Activated naive CD8-positive, alpha-beta T cell treated with anti-CD3 and anti-CD28 coated beads for 36 hours (primary cell): ENCODE measurements around the gene PLEKHG7. TPM values are rescaled to one million over a fixed set of nuclear protein-coding genes. Genes with fewer than 3 reads are reported as not detected.
"Not testable (repeated sequence)": the region's sequence is repeated elsewhere in the genome, so short reads cannot be mapped to it uniquely, and the experiment has no call there.

Experiments
- DNase-seq: peaks from one replicate; pipeline ENCODE4 v3.0.0; 2021
- H3K27ac Mint-ChIP-seq: one replicate; pipeline ENCODE4 v1.8.0; 2022; ENCODE audit warnings: mild to moderate bottlenecking, moderate library complexity, mixed read lengths
- H3K27me3 Mint-ChIP-seq: one replicate; pipeline ENCODE4 v1.8.0; 2022; ENCODE audit warnings: mild to moderate bottlenecking, mixed read lengths
- H3K36me3 Mint-ChIP-seq: one replicate; pipeline ENCODE4 v1.8.0; 2021; ENCODE audit warnings: mild to moderate bottlenecking, mixed read lengths
- H3K4me1 Mint-ChIP-seq: one replicate; pipeline ENCODE4 v1.8.0; 2021; ENCODE audit warnings: mixed read lengths
- H3K4me3 Mint-ChIP-seq: one replicate; pipeline ENCODE4 v1.8.0; 2022; ENCODE audit warnings: mild to moderate bottlenecking, moderate library complexity, mixed read lengths
- H3K9me3 Mint-ChIP-seq: one replicate; pipeline ENCODE4 v1.8.0; 2022; ENCODE audit warnings: mixed read lengths
- total RNA-seq, 2 experiments: library from RNA; stranded (reverse); gene quantifications; one replicate each; pipeline ENCODE4 v1.2.3, GENCODE V29; 2021

The PLEKHG7 gene
- not detected for total RNA-seq

- H3K27ac Mint-ChIP-seq = peak within 1 kb of the TSS; percentile 10
- H3K4me1 Mint-ChIP-seq = peaks cover 26% of the 10 kb centered on the region
- peaks cover 2% of the 10 kb centered on the region for H3K9me3 Mint-ChIP-seq
- no peaks in the 10 kb centered on the region for H3K36me3 Mint-ChIP-seq
- H3K27me3 Mint-ChIP-seq = no peaks in the 10 kb centered on the region
- peak; percentile 16 for DNase-seq
- peak within 1 kb of the TSS; percentile 9 for H3K4me3 Mint-ChIP-seq
Measured at GRCh38 chr12:92702754-92703679, at the start of gene PLEKHG7. TSS of gene PLEKHG7 (plus strand) at chr12:92702989. CDS start at chr12:92706632, 3,643 bp downstream.

- not testable (repeated sequence) for H3K27me3 Mint-ChIP-seq, H3K4me3 Mint-ChIP-seq, H3K4me1 Mint-ChIP-seq, H3K36me3 Mint-ChIP-seq, DNase-seq, H3K9me3 Mint-ChIP-seq, H3K27ac Mint-ChIP-seq
Measured at GRCh38 chr12:92654256-92654655, 48.5 kb upstream of the PLEKHG7 start.

GRCh38 chr12:92654929-92655328 lies 47.9 kb upstream of the PLEKHG7 start:
- H3K4me3 Mint-ChIP-seq = no peak overlapping the region
- H3K4me1 Mint-ChIP-seq = peaks cover 2% of the 10 kb centered on the region
- H3K9me3 Mint-ChIP-seq = no peaks in the 10 kb centered on the region
- peaks cover 3% of the 10 kb centered on the region for H3K27me3 Mint-ChIP-seq
- DNase-seq = no peak
- H3K27ac Mint-ChIP-seq = no peak overlapping the region
- H3K36me3 Mint-ChIP-seq = no peaks in the 10 kb centered on the region

- Mint-ChIP-seq H3K4me3 (no peak overlapping the region), H3K27me3 (no peaks in the 10 kb centered on the region), H3K27ac (no peak overlapping the region), H3K9me3 (no peaks in the 10 kb centered on the region), H3K4me1 (no peaks in the 10 kb centered on the region), H3K36me3 (no peaks in the 10 kb centered on the region)
- no peak for DNase-seq
Measured at GRCh38 chr12:92656911-92657310, 45.9 kb upstream of the PLEKHG7 start.

GRCh38 chr12:92657770-92658169 lies 45.0 kb upstream of the PLEKHG7 start:
- no peak for DNase-seq
- Mint-ChIP-seq H3K27ac (no peak overlapping the region), H3K36me3 (no peaks in the 10 kb centered on the region), H3K9me3 (no peaks in the 10 kb centered on the region), H3K4me1 (no peaks in the 10 kb centered on the region), H3K27me3 (no peaks in the 10 kb centered on the region), H3K4me3 (no peak overlapping the region)

GRCh38 chr12:92658611-92659010 lies 44.2 kb upstream of the PLEKHG7 start:
- DNase-seq = no peak
- H3K27me3 Mint-ChIP-seq = no peaks in the 10 kb centered on the region
- no peak overlapping the region for H3K27ac Mint-ChIP-seq
- H3K4me1 Mint-ChIP-seq = no peaks in the 10 kb centered on the region
- H3K9me3 Mint-ChIP-seq = no peaks in the 10 kb centered on the region
- no peaks in the 10 kb centered on the region for H3K36me3 Mint-ChIP-seq
- H3K4me3 Mint-ChIP-seq = no peak overlapping the region

GRCh38 chr12:92661269-92661668 lies 41.5 kb upstream of the PLEKHG7 start:
- H3K27ac Mint-ChIP-seq = no peak overlapping the region
- no peak overlapping the region for H3K4me3 Mint-ChIP-seq
- H3K4me1 Mint-ChIP-seq = no peaks in the 10 kb centered on the region
- no peaks in the 10 kb centered on the region for H3K27me3 Mint-ChIP-seq
- DNase-seq = no peak
- H3K36me3 Mint-ChIP-seq = no peaks in the 10 kb centered on the region
- H3K9me3 Mint-ChIP-seq = no peaks in the 10 kb centered on the region

- no peaks in the 10 kb centered on the region for H3K27me3 Mint-ChIP-seq
Measured at GRCh38 chr12:92665496-92665895, 37.3 kb upstream of the PLEKHG7 start.

GRCh38 chr12:92668739-92669138 lies 34.0 kb upstream of the PLEKHG7 start:
- Mint-ChIP-seq H3K4me1 (no peaks in the 10 kb centered on the region), H3K9me3 (no peaks in the 10 kb centered on the region), H3K27ac (no peak overlapping the region), H3K4me3 (no peak overlapping the region), H3K27me3 (no peaks in the 10 kb centered on the region), H3K36me3 (no peaks in the 10 kb centered on the region)
- no peak for DNase-seq

More at GRCh38 chr12:92665496-92665895, 37.3 kb upstream of the PLEKHG7 start:
- Mint-ChIP-seq H3K27ac (no peak overlapping the region), H3K9me3 (no peaks in the 10 kb centered on the region), H3K36me3 (no peaks in the 10 kb centered on the region), H3K4me1 (no peaks in the 10 kb centered on the region), H3K4me3 (no peak overlapping the region)
- no peak for DNase-seq

GRCh38 chr12:92671524-92671923 lies 31.3 kb upstream of the PLEKHG7 start:
- not testable (repeated sequence) for DNase-seq, H3K36me3 Mint-ChIP-seq, H3K27ac Mint-ChIP-seq, H3K27me3 Mint-ChIP-seq, H3K9me3 Mint-ChIP-seq, H3K4me1 Mint-ChIP-seq, H3K4me3 Mint-ChIP-seq

GRCh38 chr12:92673756-92674155 lies 29.0 kb upstream of the PLEKHG7 start:
- no peaks in the 10 kb centered on the region for H3K36me3 Mint-ChIP-seq
- H3K4me3 Mint-ChIP-seq = no peak overlapping the region
- no peak overlapping the region for H3K27ac Mint-ChIP-seq
- DNase-seq = no peak
- no peaks in the 10 kb centered on the region for H3K4me1 Mint-ChIP-seq
- no peaks in the 10 kb centered on the region for H3K27me3 Mint-ChIP-seq
- H3K9me3 Mint-ChIP-seq = no peaks in the 10 kb centered on the region

GRCh38 chr12:92674500-92674899 lies 28.3 kb upstream of the PLEKHG7 start:
- H3K36me3 Mint-ChIP-seq = no peaks in the 10 kb centered on the region
- no peaks in the 10 kb centered on the region for H3K27me3 Mint-ChIP-seq
- H3K4me1 Mint-ChIP-seq = no peaks in the 10 kb centered on the region
- H3K27ac Mint-ChIP-seq = no peak overlapping the region
- no peak overlapping the region for H3K4me3 Mint-ChIP-seq
- no peak for DNase-seq
- no peaks in the 10 kb centered on the region for H3K9me3 Mint-ChIP-seq

- H3K27ac Mint-ChIP-seq = no peak overlapping the region
- H3K4me1 Mint-ChIP-seq = no peaks in the 10 kb centered on the region
- H3K9me3 Mint-ChIP-seq = no peaks in the 10 kb centered on the region
- no peak for DNase-seq
- H3K4me3 Mint-ChIP-seq = no peak overlapping the region
- H3K36me3 Mint-ChIP-seq = no peaks in the 10 kb centered on the region
- H3K27me3 Mint-ChIP-seq = no peaks in the 10 kb centered on the region
Measured at GRCh38 chr12:92675092-92675865, 27.5 kb upstream of the PLEKHG7 start.

GRCh38 chr12:92676710-92677109 lies 26.1 kb upstream of the PLEKHG7 start:
- no peaks in the 10 kb centered on the region for H3K4me1 Mint-ChIP-seq
- H3K4me3 Mint-ChIP-seq = no peak overlapping the region
- peaks cover 1% of the 10 kb centered on the region for H3K9me3 Mint-ChIP-seq
- H3K27me3 Mint-ChIP-seq = no peaks in the 10 kb centered on the region
- H3K27ac Mint-ChIP-seq = no peak overlapping the region
- DNase-seq = no peak
- H3K36me3 Mint-ChIP-seq = no peaks in the 10 kb centered on the region

GRCh38 chr12:92690601-92691000 lies 12.2 kb upstream of the PLEKHG7 start:
- no peak overlapping the region for H3K27ac Mint-ChIP-seq
- peaks cover 3% of the 10 kb centered on the region for H3K36me3 Mint-ChIP-seq
- no peak for DNase-seq
- no peaks in the 10 kb centered on the region for H3K4me1 Mint-ChIP-seq
- H3K9me3 Mint-ChIP-seq = no peaks in the 10 kb centered on the region
- H3K4me3 Mint-ChIP-seq = no peak overlapping the region
- H3K27me3 Mint-ChIP-seq = no peaks in the 10 kb centered on the region
